Transverse colon (tissue), 4 donors: ENCODE measurements around the gene DHRS3.

Source experiments
- EP300 ChIP-seq: sonication (generic); formaldehyde crosslinking; IDR thresholded peaks from one replicate; pipeline ENCODE4 v1.6.1; 2017; ENCODE audit warnings: antibody characterized with exemption, low read depth
- POLR2A ChIP-seq: fragments of 450-650 bp; IDR thresholded peaks from one replicate; pipeline ENCODE4 v1.6.1; 2016; ENCODE audit warnings: antibody characterized with exemption, mild to moderate bottlenecking, moderate library complexity
- POLR2AphosphoS5 ChIP-seq, 3 donors: sonication (generic); formaldehyde crosslinking; IDR thresholded peaks; one replicate each; pipeline ENCODE4 v1.6.1; 2016; ENCODE audit warnings: antibody characterized with exemption in 3 of 3
- TF ChIP-seq, protein P1 (sequence below), 5 experiments: fragments of 200-600 bp in 3 of 5; fragments of 450-650 bp in 2 of 5; sonication (generic) in 3 of 5; IDR thresholded peaks; 1 replicate in 2 of 5; 2 replicates in 3 of 5; pipeline ENCODE4 v1.5.1; 2016 to 2017; ENCODE audit warnings: antibody characterized with exemption in 5 of 5, inconsistent platforms in 3 of 5, mild to moderate bottlenecking in 2 of 5, moderate library complexity in 1 of 5

- TF ChIP-seq, protein P1, sequence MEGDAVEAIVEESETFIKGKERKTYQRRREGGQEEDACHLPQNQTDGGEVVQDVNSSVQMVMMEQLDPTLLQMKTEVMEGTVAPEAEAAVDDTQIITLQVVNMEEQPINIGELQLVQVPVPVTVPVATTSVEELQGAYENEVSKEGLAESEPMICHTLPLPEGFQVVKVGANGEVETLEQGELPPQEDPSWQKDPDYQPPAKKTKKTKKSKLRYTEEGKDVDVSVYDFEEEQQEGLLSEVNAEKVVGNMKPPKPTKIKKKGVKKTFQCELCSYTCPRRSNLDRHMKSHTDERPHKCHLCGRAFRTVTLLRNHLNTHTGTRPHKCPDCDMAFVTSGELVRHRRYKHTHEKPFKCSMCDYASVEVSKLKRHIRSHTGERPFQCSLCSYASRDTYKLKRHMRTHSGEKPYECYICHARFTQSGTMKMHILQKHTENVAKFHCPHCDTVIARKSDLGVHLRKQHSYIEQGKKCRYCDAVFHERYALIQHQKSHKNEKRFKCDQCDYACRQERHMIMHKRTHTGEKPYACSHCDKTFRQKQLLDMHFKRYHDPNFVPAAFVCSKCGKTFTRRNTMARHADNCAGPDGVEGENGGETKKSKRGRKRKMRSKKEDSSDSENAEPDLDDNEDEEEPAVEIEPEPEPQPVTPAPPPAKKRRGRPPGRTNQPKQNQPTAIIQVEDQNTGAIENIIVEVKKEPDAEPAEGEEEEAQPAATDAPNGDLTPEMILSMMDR (IDR thresholded peaks at IDR 0.05): no peak
- TF ChIP-seq POLR2AphosphoS5 (IDR thresholded peaks at IDR 0.05) (no peak), POLR2A (no peak), EP300 (no peak)
Observed at GRCh38 chr1:12644237-12644636, 26.2 kb upstream of the DHRS3 start.
